Measurements from ENCODE around the gene LARGE2. TPM values are rescaled to one million over a fixed set of nuclear protein-coding genes. Genes with fewer than 3 reads are reported as not detected.

Gene LARGE2
- total RNA-seq, 3 donors from 2014 or later (not counting 1 experiment from before 2014, with no cell fraction given) = 0.40 to 1.7 (median 1.0) TPM

DNA sequence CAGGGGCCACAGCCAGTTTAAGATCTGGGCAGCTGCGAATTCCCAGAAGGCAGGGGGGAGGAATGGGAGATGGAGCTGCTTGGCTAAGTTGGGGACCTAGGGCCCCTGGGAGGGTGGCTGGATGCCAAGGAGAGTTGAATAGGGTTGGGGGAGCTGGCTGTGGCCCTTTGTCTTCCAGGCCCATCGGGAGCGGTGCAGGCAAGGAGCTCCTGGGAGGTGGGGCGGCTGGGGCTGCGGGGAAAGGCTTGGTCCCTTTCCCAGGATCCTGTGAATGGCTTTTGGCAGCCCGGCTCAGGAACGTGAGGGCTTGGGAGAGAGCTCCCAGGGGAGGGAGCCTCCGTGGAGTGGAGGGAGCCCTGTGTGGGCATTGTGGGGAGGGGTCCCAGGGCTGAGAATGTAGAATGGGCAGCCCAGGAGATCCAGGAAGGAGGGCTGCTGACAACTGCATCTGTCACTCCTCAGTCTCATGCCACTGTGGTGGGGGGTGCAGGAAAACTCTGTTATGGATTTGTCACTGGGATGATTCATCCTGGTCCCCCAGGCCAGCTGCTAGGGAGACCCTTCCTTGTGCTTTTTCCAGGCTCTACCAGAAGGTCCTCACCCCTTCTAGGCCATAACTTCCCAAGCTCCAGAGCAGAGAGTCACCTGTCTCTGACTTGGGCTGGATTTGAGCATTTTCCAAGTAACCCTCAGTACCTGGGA is 21.4 kb upstream of the LARGE2 start:
- H3K4me3 ChIP-seq (ENCODE audit: low read length) = no peak overlapping the region
- H3K9me3 Mint-ChIP-seq = no peaks in the 10 kb centered on the region
- no peaks in the 10 kb centered on the region for H3K9me3 ChIP-seq (ENCODE audit: control insufficient read depth, insufficient read depth, low read length)
- DNase-seq (no peak), ATAC-seq (no peak)
- H3K36me3 ChIP-seq (ENCODE audit: control insufficient read depth, insufficient read depth, low read length) = no peaks in the 10 kb centered on the region
- TF ChIP-seq, protein P1, sequence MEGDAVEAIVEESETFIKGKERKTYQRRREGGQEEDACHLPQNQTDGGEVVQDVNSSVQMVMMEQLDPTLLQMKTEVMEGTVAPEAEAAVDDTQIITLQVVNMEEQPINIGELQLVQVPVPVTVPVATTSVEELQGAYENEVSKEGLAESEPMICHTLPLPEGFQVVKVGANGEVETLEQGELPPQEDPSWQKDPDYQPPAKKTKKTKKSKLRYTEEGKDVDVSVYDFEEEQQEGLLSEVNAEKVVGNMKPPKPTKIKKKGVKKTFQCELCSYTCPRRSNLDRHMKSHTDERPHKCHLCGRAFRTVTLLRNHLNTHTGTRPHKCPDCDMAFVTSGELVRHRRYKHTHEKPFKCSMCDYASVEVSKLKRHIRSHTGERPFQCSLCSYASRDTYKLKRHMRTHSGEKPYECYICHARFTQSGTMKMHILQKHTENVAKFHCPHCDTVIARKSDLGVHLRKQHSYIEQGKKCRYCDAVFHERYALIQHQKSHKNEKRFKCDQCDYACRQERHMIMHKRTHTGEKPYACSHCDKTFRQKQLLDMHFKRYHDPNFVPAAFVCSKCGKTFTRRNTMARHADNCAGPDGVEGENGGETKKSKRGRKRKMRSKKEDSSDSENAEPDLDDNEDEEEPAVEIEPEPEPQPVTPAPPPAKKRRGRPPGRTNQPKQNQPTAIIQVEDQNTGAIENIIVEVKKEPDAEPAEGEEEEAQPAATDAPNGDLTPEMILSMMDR (IDR thresholded peaks at IDR 0.05) = no peak
- H3K4me1 Mint-ChIP-seq = peaks cover 0 to 17% of the 10 kb centered on the region in 2 donors
- peaks cover 22% of the 10 kb centered on the region for H3K27me3 ChIP-seq (ENCODE audit: control insufficient read depth, insufficient read depth, low read length)
- peaks cover 26% of the 10 kb centered on the region for H3K4me1 ChIP-seq (ENCODE audit: control insufficient read depth, insufficient read depth, low read length)
- peak overlapping the region in 1 of 2 donors; percentile 85 for H3K27ac Mint-ChIP-seq
- no peak overlapping the region for H3K27ac ChIP-seq (ENCODE audit: low read length)
- peaks cover 0 to 23% of the 10 kb centered on the region in 2 donors for H3K27me3 Mint-ChIP-seq (ENCODE audit: low read depth in 2 of 2)
- H3K36me3 Mint-ChIP-seq = no peaks in the 10 kb centered on the region
- intact Hi-C loops (cut with micrococcal nuclease) = no loop called here
- H3K4me3 Mint-ChIP-seq = peak overlapping the region; percentile 82
- 66% methylated on average over 8 of the region's 8 CpGs for WGBS (ENCODE audit: insufficient coverage)

DNA sequence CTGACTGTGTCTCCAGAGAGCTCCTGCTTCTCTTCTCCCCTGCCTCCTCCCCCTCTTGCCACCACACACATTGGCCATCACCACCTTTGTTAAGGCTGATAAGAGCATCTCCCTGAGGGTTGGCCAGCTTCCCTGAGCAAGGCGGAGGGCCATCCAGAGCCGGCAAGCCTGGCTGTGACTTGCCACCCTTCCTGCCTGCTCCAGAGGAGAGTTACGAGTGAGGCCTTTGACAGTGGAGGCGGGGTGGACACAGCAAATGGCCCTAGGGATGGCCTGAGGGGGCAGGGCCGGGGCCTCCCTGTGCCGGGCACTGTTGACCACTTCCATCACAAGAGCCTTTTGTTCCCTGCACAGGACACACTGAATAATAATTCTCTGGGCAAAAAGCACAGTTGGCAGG is 20.8 kb upstream of the LARGE2 start:
- DNase-seq (no peak), ATAC-seq (no peak)
- intact Hi-C loops (cut with micrococcal nuclease) = no loop called here
- Mint-ChIP-seq H3K4me3 (no peak overlapping the region), H3K4me1 (peaks cover 5 to 23% of the 10 kb centered on the region in 2 donors), H3K9me3 (no peaks in the 10 kb centered on the region), H3K27ac (peak overlapping the region in 1 of 2 donors; percentile 85), H3K27me3 (ENCODE audit: low read depth in 2 of 2) (peaks cover 0 to 23% of the 10 kb centered on the region in 2 donors), H3K36me3 (no peaks in the 10 kb centered on the region)
- TF ChIP-seq, protein P1 (IDR thresholded peaks at IDR 0.05) = no peak
- WGBS (ENCODE audit: insufficient coverage) = 91% methylated on average over 6 of the region's 6 CpGs
- no peak overlapping the region for H3K27ac ChIP-seq (ENCODE audit: low read length)
- no peak overlapping the region for H3K4me3 ChIP-seq (ENCODE audit: low read length)
- H3K4me1 ChIP-seq (ENCODE audit: control insufficient read depth, insufficient read depth, low read length) = peaks cover 31% of the 10 kb centered on the region
- H3K9me3 ChIP-seq (ENCODE audit: control insufficient read depth, insufficient read depth, low read length) = no peaks in the 10 kb centered on the region
- peaks cover 22% of the 10 kb centered on the region for H3K27me3 ChIP-seq (ENCODE audit: control insufficient read depth, insufficient read depth, low read length)
- no peaks in the 10 kb centered on the region for H3K36me3 ChIP-seq (ENCODE audit: control insufficient read depth, insufficient read depth, low read length)

DNA sequence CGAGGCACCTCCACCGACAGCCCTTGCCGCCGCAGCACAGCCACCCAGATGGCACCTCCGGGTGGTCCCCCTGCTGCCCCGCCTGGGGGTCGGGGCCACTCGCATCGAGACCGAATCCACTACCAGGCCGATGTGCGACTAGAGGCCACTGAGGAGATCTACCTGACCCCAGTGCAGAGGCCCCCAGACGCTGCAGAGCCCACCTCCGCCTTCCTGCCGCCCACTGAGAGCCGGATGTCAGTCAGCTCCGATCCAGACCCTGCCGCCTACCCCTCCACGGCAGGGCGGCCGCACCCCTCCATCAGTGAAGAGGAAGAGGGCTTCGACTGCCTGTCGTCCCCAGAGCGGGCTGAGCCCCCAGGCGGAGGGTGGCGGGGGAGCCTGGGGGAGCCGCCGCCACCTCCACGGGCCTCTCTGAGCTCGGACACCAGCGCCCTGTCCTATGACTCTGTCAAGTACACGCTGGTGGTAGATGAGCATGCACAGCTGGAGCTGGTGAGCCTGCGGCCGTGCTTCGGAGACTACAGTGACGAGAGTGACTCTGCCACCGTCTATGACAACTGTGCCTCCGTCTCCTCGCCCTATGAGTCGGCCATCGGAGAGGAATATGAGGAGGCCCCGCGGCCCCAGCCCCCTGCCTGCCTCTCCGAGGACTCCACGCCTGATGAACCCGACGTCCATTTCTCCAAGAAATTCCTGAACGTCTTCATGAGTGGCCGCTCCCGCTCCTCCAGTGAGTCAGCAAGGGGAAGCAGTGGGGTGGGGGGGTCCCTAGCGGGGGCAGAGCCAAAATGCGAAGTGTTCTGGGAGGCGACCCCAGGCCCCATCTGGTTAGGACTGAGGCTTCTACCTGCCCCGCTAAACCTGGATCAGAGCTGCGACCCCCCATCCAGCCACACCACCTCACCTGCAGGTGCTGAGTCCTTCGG is 19.7 kb upstream of the LARGE2 start:
- Mint-ChIP-seq H3K4me3 (no peak overlapping the region), H3K36me3 (no peaks in the 10 kb centered on the region), H3K27ac (no peak overlapping the region), H3K27me3 (ENCODE audit: low read depth in 2 of 2) (peaks cover 0 to 18% of the 10 kb centered on the region in 2 donors), H3K4me1 (peaks cover 5 to 24% of the 10 kb centered on the region in 2 donors), H3K9me3 (no peaks in the 10 kb centered on the region)
- TF ChIP-seq, protein P1 (IDR thresholded peaks at IDR 0.05) = no peak
- Histone ChIP-seq H3K4me3 (ENCODE audit: low read length) (no peak overlapping the region), H3K36me3 (ENCODE audit: control insufficient read depth, insufficient read depth, low read length) (no peaks in the 10 kb centered on the region), H3K9me3 (ENCODE audit: control insufficient read depth, insufficient read depth, low read length) (no peaks in the 10 kb centered on the region), H3K27me3 (ENCODE audit: control insufficient read depth, insufficient read depth, low read length) (peaks cover 20% of the 10 kb centered on the region), H3K4me1 (ENCODE audit: control insufficient read depth, insufficient read depth, low read length) (peaks cover 35% of the 10 kb centered on the region), H3K27ac (ENCODE audit: low read length) (no peak overlapping the region)
- DNase-seq (no peak), ATAC-seq (no peak)
- 93% methylated on average over 56 of the region's 56 CpGs for WGBS (ENCODE audit: insufficient coverage)
- intact Hi-C loops (cut with micrococcal nuclease) = no loop called here
